Prostate gland (tissue), 2 donors: ENCODE data around the gene BMPR2. TPM values are rescaled to one million over a fixed set of nuclear protein-coding genes. Genes with fewer than 3 reads are reported as not detected.

Experiments used
- DNase-seq: peaks from one replicate; pipeline ENCODE4 v3.0.0-alpha.2; 2019; ENCODE audit warnings: low spot score
- H3K27ac ChIP-seq, 2 donors: fragments of 200-600 bp; sonication (generic); 2 replicates each; pipeline ENCODE4 v1.5.1; 2017 to 2019
- H3K27me3 ChIP-seq: fragments of 200-600 bp; sonication (generic); replicated peaks from 2 replicates; pipeline ENCODE4 v1.5.1; 2019; ENCODE audit not compliant: insufficient read depth
- H3K36me3 ChIP-seq, 2 donors: fragments of 200-600 bp; sonication (generic); 1 replicate in 1 of 2; 2 replicates in 1 of 2; pipeline versions ENCODE4 v1.5.1 to v1.8.1; 2017 to 2019
- H3K4me1 ChIP-seq: fragments of 200-600 bp; sonication (generic); replicated peaks from 2 replicates; pipeline ENCODE4 v1.5.1; 2019
- H3K4me3 ChIP-seq, 2 donors: fragments of 200-600 bp; sonication (generic); 2 replicates each; pipeline ENCODE4 v1.5.1; 2017 to 2019
- H3K9me3 ChIP-seq: fragments of 200-600 bp; sonication (generic); 2 replicates; pipeline ENCODE4 v1.5.1; 2017
- CTCF ChIP-seq, 4 experiments: fragments of 200-600 bp in 2 of 4; fragments of 450-650 bp in 2 of 4; sonication (generic) in 2 of 4; IDR thresholded peaks; 1 replicate in 3 of 4; 2 replicates in 1 of 4; pipeline ENCODE4 v1.5.1; 2016 to 2019; ENCODE audit warnings: antibody characterized with exemption in 4 of 4, mild to moderate bottlenecking in 2 of 4, moderate library complexity in 2 of 4
- POLR2A ChIP-seq: fragments of 450-650 bp; IDR thresholded peaks from one replicate; pipeline ENCODE4 v1.6.1; 2016; ENCODE audit warnings: antibody characterized with exemption, mild to moderate bottlenecking
- POLR2AphosphoS5 ChIP-seq: sonication (generic); formaldehyde crosslinking; IDR thresholded peaks from one replicate; pipeline ENCODE4 v1.6.1; 2017; ENCODE audit warnings: antibody characterized with exemption
- WGBS: methylation state at CpG from one replicate; pipeline ENCODE4 v1.1.5; 2018; 5-methylcytosine and 5-hydroxymethylcytosine counted together
- intact Hi-C: fragments of 100-400 bp; cut with DNase I; formaldehyde crosslinking; loops from one replicate; pipeline ENCODE4 v1.14.2; 2022
- total RNA-seq, 2 donors: library from RNA; depleted of rRNA; stranded (reverse); fragments of >200 nt; gene quantifications; one replicate each; pipeline ENCODE4 v1.1.0, GENCODE V29; 2016

Gene BMPR2
- total RNA-seq, 2 donors from 2014 or later, result 41.1 to 69.9 TPM

GRCh38 chr2:202454536-202454935, 78.4 kb downstream of the BMPR2 start:
- DNase-seq, result no peak
- Histone ChIP-seq H3K4me3 (no peak overlapping the region), H3K9me3 (no peaks in the 10 kb centered on the region), H3K4me1 (no peaks in the 10 kb centered on the region), H3K27ac (no peak overlapping the region), H3K36me3 (no peaks in the 10 kb centered on the region), H3K27me3 (no peaks in the 10 kb centered on the region)
- intact Hi-C loops, result no loop called here
- TF ChIP-seq POLR2AphosphoS5 (no peak), POLR2A (no peak), CTCF (IDR thresholded peaks at IDR 0.05) (no peak)
- WGBS, result 66% methylated on average over 3 of the region's 3 CpGs

GRCh38 chr2:202455114-202455513, 79.0 kb downstream of the BMPR2 start:
- no peaks in the 10 kb centered on the region for H3K27me3 ChIP-seq
- 97% methylated on average over 1 of the region's 1 CpG for WGBS
- H3K4me1 ChIP-seq, result no peaks in the 10 kb centered on the region
- H3K9me3 ChIP-seq, result no peaks in the 10 kb centered on the region
- no peaks in the 10 kb centered on the region for H3K36me3 ChIP-seq
- no peak overlapping the region for H3K4me3 ChIP-seq
- intact Hi-C loops, result no loop called here
- TF ChIP-seq CTCF (IDR thresholded peaks at IDR 0.05) (no peak), POLR2AphosphoS5 (no peak), POLR2A (no peak)
- no peak for DNase-seq
- no peak overlapping the region for H3K27ac ChIP-seq

- intact Hi-C loops, result no loop called here
- Histone ChIP-seq H3K9me3 (no peaks in the 10 kb centered on the region), H3K36me3 (no peaks in the 10 kb centered on the region), H3K27me3 (no peaks in the 10 kb centered on the region), H3K4me1 (no peaks in the 10 kb centered on the region), H3K27ac (no peak overlapping the region), H3K4me3 (no peak overlapping the region)
- DNase-seq, result no peak
- TF ChIP-seq CTCF (IDR thresholded peaks at IDR 0.05), result no peak
- no peak for TF ChIP-seq POLR2A
- no peak for TF ChIP-seq POLR2AphosphoS5
- WGBS, result 93% methylated on average over 2 of the region's 2 CpGs
Measured at GRCh38 chr2:202460119-202460518, 84.0 kb downstream of the BMPR2 start.

- Histone ChIP-seq H3K27me3 (no peaks in the 10 kb centered on the region), H3K4me1 (no peaks in the 10 kb centered on the region), H3K27ac (no peak overlapping the region), H3K9me3 (no peaks in the 10 kb centered on the region), H3K4me3 (no peak overlapping the region), H3K36me3 (no peaks in the 10 kb centered on the region)
- 8% methylated on average over 1 of the region's 1 CpG for WGBS
- intact Hi-C loops, result no loop called here
- no peak for TF ChIP-seq POLR2A
- TF ChIP-seq POLR2AphosphoS5, result no peak
- TF ChIP-seq CTCF (IDR thresholded peaks at IDR 0.05), result no peak
- no peak for DNase-seq
Measured at GRCh38 chr2:202479090-202479489, 103.0 kb downstream of the BMPR2 start.

- H3K9me3 ChIP-seq, result no peaks in the 10 kb centered on the region
- no peaks in the 10 kb centered on the region for H3K27me3 ChIP-seq
- no peaks in the 10 kb centered on the region for H3K36me3 ChIP-seq
- H3K4me1 ChIP-seq, result no peaks in the 10 kb centered on the region
- TF ChIP-seq POLR2AphosphoS5, result no peak
- no peak for TF ChIP-seq POLR2A
- TF ChIP-seq CTCF (IDR thresholded peaks at IDR 0.05), result no peak
- no peak for DNase-seq
- WGBS, result 92% methylated on average over 1 of the region's 1 CpG
- H3K4me3 ChIP-seq, result no peak overlapping the region
- intact Hi-C loops, result no loop called here
- no peak overlapping the region for H3K27ac ChIP-seq
Measured at GRCh38 chr2:202479610-202480009, 103.5 kb downstream of the BMPR2 start.
